ENCODE results near the gene POR.
A peak's percentile ranks its signal among the peaks of the same experiment; 100 is the strongest.
"Not testable (repeated sequence)": the region's sequence is repeated elsewhere in the genome, so short reads cannot be mapped to it uniquely, and the experiment has no call there.

POR gene

GRCh38 chr7:75914655-75915415, at the start of gene POR:
Gene POR (plus strand): TSS chr7:75915155. CDS start chr7:75954002, 38,847 bp downstream.
- H3K27ac ChIP-seq = peak within 1 kb of the TSS; percentile 76 to 99 (median 95)
- peak within 1 kb of the TSS; percentile 78 to 99 (median 90) for H3K4me3 ChIP-seq

- H3K27ac ChIP-seq = no peak overlapping the region
These were observed 48.9 kb upstream of the POR start for GRCh38 chr7:75866114-75866488.

GRCh38 chr7:75866489-75867389, 48.2 kb upstream of the POR start:
- no peak overlapping the region for H3K4me3 ChIP-seq
- no peak overlapping the region for H3K27ac ChIP-seq

More at GRCh38 chr7:75866114-75866488, 48.9 kb upstream of the POR start:
- H3K4me3 ChIP-seq = no peak overlapping the region

GRCh38 chr7:75867390-75867717, 47.6 kb upstream of the POR start:
- H3K27ac ChIP-seq = no peak overlapping the region
- H3K4me3 ChIP-seq = no peak overlapping the region

- H3K4me3 ChIP-seq = no peak overlapping the region
- no peak overlapping the region for H3K27ac ChIP-seq
These were observed 46.8 kb upstream of the POR start for GRCh38 chr7:75868153-75868552.

- no peak overlapping the region for H3K27ac ChIP-seq
These were observed 45.1 kb upstream of the POR start for GRCh38 chr7:75869776-75870379.

GRCh38 chr7:75870557-75871161, 44.3 kb upstream of the POR start:
- no peak overlapping the region for H3K4me3 ChIP-seq

More at GRCh38 chr7:75869776-75870379, 45.1 kb upstream of the POR start:
- no peak overlapping the region for H3K4me3 ChIP-seq

GRCh38 chr7:75872073-75872782, 42.7 kb upstream of the POR start:
- H3K27ac ChIP-seq = peak overlapping the region in 2 of 21 experiments; percentile 16 to 28
- no peak overlapping the region for H3K4me3 ChIP-seq

More at GRCh38 chr7:75870557-75871161, 44.3 kb upstream of the POR start:
- H3K27ac ChIP-seq = no peak overlapping the region

GRCh38 chr7:75874180-75874579, 40.8 kb upstream of the POR start:
- H3K27ac ChIP-seq, H3K4me3 ChIP-seq: not testable (repeated sequence)

GRCh38 chr7:75875113-75876080, 39.6 kb upstream of the POR start:
- Histone ChIP-seq H3K27ac (peak overlapping the region in 3 of 21 experiments; percentile 47 to 50 (median 48)), H3K4me3 (no peak overlapping the region)

- peak overlapping the region in 4 of 21 experiments; percentile 9 to 50 (median 48) for H3K27ac ChIP-seq
These were observed 38.7 kb upstream of the POR start for GRCh38 chr7:75876126-75876881.

GRCh38 chr7:75878312-75878768, 36.6 kb upstream of the POR start:
- H3K4me3 ChIP-seq = peak overlapping the region; percentile 69 to 96 (median 86)
- peak overlapping the region in 20 of 21 experiments; percentile 10 to 96 (median 86) for H3K27ac ChIP-seq

More at GRCh38 chr7:75876126-75876881, 38.7 kb upstream of the POR start:
- H3K4me3 ChIP-seq = no peak overlapping the region

GRCh38 chr7:75878769-75879611, 36.0 kb upstream of the POR start, which contains the start of gene RHBDD2:
Gene RHBDD2 (plus strand): TSS chr7:75879034. CDS start chr7:75879083, 49 bp downstream.
- peak within 1 kb of the TSS; percentile 51 to 96 (median 90) for H3K27ac ChIP-seq
- H3K4me3 ChIP-seq = peak within 1 kb of the TSS; percentile 69 to 96 (median 86)

GRCh38 chr7:75879771-75880184, 35.2 kb upstream of the POR start:
- peak overlapping the region; percentile 69 to 96 (median 86) for H3K4me3 ChIP-seq
- peak overlapping the region in 18 of 21 experiments; percentile 68 to 96 (median 91) for H3K27ac ChIP-seq

- Histone ChIP-seq H3K4me3 (peak overlapping the region in 3 of 7 experiments; percentile 70 to 90 (median 86)), H3K27ac (peak overlapping the region in 6 of 21 experiments; percentile 4 to 95 (median 38))
These were observed 34.7 kb upstream of the POR start for GRCh38 chr7:75880242-75880641.

Measured in skin epidermis (tissue), 12 donors.